G401.6 (cell line): ENCODE data around the gene PCNX3.

Experiments used
- FAIRE-seq: peaks from 2 replicates; lab custom pipeline; 2012; peaks lifted over from hg19 to GRCh38; lab: Jason Lieb, UNC

PCNX3 gene

DNA sequence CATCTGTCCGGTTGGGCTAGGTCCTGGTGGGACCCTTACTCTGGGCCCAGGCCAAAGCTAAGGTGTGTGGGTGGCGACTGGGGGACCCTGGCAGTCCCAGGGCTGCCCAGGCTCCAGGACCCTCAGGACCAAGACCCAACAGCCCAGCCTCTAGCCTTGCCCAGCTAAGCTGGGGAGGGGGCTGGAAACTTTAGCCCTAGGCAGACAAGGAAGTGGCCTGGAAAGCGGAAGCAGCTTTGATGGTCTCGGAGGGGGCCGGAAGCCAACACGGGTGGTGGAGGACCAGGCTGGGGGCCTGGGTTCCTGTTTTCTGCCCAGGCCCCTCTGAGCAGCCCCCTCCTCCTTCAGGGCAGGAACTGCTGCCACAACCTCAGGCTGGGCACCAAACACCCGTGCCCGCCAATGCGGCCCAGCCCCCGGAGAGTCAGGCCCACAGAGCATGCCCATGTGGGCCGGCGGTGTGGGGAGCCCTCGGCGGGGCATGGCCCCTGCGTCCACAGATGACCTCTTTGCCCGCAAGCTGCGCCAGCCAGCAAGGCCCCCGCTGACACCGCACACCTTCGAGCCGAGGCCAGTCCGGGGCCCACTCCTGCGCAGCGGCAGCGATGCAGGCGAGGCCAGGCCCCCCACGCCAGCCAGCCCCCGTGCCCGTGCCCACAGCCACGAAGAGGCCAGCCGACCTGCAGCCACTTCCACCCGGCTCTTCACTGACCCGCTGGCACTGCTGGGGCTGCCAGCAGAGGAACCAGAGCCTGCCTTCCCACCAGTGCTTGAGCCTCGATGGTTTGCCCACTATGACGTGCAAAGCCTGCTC is 25.1 kb downstream of the PCNX3 start:
- no peak for FAIRE-seq

- FAIRE-seq = no peak
These were observed 25.9 kb downstream of the PCNX3 start for GRCh38 chr11:65641297-65642013.

DNA sequence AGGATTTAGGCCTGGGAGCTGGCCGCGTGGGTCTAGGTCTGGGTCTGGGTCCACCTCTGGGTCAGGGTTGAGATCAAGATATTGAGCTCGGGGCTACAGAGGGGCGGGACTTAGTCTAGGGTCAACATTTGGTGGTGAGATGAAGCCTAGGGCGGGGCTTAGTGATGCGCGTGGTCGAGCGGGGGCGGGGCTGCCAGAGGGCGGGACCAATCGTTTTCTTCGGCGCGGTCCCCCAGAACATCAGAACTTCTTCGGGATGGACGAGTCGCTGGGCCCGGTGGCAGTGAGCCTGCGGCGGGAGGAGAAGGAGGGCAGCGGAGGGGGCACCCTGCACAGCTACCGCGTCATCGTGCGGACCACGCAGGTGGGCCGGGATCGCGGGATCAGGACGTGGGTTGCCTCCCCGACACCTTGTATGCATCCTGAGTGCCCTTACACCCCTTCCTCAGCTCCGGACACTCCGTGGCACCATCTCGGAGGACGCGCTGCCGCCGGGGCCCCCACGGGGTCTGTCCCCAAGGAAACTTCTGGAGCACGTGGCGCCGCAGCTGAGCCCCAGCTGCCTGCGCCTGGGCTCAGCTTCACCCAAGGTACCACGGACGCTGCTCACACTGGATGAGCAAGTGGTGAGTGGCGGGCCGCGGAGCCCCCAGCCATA is 26.6 kb downstream of the PCNX3 start:
- no peak for FAIRE-seq

- no peak for FAIRE-seq
These were observed 28.4 kb downstream of the PCNX3 start for GRCh38 chr11:65643971-65644370.

DNA sequence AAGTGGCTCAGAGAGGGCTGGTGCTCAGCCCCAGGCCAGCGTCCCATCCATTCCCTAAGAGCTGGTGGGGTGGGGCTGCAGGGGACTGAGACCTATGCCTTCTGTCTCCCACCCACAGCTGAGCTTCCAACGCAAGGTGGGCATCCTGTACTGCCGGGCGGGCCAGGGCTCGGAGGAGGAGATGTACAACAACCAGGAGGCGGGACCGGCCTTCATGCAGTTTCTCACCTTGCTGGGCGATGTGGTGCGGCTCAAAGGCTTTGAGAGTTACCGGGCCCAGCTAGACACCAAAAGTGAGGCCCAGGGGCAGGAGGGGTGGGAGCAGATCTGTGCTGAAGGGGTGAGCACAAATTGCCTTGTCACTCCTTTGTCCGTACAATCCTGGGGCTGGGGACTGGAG is 29.3 kb downstream of the PCNX3 start:
- FAIRE-seq = no peak

GRCh38 chr11:65645710-65646109 is 30.1 kb downstream of the PCNX3 start:
- FAIRE-seq = no peak

- FAIRE-seq = no peak
These were observed 30.8 kb downstream of the PCNX3 start for GRCh38 chr11:65646288-65646957.

DNA sequence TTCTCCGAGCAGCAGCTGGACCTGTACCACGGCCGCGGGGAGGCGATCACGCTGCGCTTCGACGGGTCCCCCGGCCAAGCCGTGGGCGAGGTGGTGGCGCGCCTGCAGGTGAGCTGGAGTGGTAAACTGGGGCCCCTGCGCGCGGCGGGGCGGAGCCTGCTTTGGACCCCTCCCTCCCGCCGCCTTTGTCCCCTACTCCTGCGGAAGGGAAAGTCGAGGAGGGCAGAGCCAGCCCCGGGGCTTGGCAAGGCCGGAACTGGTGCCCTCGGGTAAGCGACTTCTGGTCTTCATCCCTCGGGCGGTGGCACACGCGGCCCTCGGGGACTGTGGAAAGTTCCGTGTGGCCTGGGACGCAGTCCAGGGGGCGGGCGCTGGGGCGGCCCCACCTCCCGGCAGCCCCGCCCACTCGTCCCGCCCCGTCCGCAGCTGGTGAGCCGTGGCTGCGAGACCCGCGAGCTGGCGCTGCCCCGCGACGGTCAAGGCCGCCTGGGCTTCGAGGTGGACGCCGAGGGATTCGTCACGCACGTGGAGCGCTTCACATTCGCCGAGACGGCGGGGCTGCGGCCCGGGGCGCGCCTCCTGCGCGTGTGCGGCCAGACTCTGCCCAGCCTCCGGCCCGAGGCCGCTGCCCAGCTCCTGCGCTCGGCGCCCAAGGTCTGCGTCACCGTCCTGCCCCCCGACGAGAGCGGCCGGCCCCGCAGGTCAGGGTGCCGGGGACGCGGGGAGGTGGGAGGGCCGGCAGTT is 31.6 kb downstream of the PCNX3 start:
- FAIRE-seq = no peak

GRCh38 chr11:65648997-65649493 is 33.5 kb downstream of the PCNX3 start:
- no peak for FAIRE-seq

DNA sequence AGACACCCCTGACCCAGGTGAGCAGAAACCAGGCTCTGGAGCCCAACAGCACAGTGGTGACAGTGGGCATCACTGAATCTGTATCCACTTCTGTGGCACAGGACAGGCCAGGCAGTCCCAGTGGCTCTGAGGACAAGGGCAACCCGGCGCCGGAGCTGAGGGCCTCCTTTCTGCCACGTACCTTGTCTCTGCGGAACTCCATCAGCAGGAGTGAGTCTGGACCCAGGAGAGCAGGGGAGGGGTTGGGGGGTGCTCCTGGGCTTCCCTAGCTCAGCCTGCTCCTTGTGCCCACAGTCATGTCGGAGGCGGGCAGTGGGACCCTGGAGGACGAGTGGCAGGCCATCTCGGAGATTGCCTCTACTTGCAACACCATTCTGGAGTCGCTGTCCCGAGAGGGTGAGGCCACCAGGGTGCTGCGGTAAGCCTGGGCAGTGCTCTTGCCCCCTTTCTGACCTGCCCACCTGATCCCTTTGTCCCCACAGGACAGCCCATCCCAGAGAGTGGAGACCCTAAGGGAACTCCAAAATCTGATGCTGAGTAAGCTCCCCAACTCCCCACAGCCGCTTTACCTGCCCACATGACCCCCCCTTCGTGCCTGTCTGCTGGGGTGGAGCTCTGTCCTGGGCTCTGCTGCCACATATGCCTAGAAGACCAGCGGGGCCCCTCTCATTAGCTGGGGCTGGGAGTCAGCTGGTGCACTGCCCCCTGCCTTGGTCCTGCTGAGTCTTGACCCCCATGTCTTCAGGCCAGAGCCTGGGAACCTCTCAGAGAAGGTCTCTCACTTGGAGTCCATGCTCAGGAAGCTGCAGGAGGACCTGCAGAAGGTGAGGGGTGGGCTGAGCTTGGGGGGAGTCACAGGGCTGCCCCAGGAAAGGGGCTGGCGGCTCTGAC is 34.3 kb downstream of the PCNX3 start:
- no peak for FAIRE-seq

- FAIRE-seq = no peak
These were observed 35.2 kb downstream of the PCNX3 start for GRCh38 chr11:65650547-65651338.

- FAIRE-seq = no peak
These were observed 35.7 kb downstream of the PCNX3 start for GRCh38 chr11:65651339-65651588.

GRCh38 chr11:65651589-65652510 is 36.3 kb downstream of the PCNX3 start:
- no peak for FAIRE-seq

DNA sequence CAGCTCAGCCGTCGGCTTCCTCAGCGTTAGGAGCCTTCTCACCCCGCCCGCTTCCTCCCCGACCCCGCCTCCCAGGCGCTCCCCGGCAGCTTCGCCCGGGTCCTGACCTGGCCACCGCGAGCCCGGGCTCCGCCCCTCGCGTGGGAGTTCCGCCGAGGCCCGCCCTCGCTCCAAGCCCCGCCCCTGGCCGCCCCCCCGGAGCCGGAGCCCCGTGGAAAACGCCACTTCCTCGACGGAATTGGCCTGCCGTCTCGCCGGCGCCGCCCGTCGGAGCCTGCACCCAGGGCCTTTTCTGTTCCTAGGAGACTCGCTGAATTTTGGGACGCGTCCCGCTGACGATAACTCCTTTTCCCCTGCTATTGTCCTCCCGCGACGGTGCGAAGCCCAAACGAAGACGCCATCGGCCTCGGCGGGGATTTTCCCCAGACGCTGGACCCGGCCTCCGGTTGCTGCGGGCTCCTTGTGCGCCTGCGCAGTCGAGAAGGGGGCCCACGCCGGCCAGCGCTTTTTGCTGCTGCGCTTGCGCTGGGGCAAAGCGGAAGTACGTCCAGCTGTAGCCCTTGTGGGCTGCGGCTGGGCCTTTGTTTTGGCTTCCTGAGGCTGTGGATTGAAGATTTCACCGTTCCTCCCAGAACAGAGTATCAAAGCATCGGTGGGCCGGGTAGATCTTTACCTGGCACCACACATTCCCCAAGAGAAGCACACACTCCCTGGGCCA is 37.1 kb downstream of the PCNX3 start:
- FAIRE-seq = peak; percentile 59

- no peak for FAIRE-seq
These were observed 38.0 kb downstream of the PCNX3 start for GRCh38 chr11:65653229-65654225.

DNA sequence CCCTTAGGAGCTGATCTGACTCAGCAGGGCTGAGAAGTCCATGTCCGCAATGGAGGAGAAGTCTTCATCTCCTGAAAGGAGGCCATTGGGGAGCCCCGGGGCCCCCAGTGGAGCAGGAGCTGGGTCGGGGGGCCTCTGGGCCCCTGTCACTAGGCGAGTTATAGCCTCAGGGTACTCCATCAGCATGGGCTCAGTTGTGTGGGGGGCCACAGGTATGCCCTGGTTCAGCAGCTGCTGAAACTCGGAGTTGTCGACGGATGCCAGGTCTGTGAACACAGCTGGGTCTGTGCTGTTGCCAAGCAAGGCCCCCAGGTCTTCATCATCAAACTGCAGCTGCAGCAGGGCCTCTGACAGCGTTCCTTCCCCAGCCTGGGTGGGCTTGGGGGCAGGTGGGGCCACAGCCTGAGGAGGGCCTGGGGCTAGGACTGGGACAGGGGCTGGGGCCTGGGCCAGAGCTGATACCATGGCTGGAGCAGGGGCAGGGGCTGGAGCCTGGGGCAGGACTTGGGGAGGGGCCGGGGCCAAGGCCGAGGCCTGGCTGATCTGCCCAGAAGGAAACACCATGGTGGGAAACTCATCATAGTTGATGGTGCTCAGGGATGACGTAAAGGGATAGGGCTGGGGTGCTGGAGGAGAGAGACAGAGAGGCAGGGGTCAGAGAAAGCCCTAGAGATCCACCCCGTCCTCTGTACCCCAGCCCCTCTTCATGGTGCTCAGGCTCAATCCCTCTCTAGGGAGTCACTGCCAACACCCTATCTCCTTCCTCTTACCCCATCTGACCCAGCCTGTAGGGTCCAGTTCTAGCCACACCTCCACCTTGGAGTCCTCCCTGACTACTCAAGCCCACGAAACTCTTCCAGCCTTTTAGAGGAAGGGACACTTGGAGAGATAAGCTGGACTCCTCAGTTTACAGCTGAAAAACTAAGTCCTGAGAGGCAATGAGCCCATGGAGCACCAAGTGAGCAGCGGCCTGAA is 39.1 kb downstream of the PCNX3 start:
- no peak for FAIRE-seq
